Measurements from ENCODE around the gene PANK3.
A peak's percentile ranks its signal among the peaks of the same experiment; 100 is the strongest.
"Not testable (repeated sequence)": the region's sequence is repeated elsewhere in the genome, so short reads cannot be mapped to it uniquely, and the experiment has no call there.

Gene PANK3

GRCh38 chr5:168552146-168552545 lies 27.0 kb downstream of the PANK3 start:
- no peak for DNase-seq (ENCODE audit: low read depth in 3 of 3)

GRCh38 chr5:168550656-168551055 lies 28.5 kb downstream of the PANK3 start:
- DNase-seq (ENCODE audit: low read depth in 3 of 3) = no peak

GRCh38 chr5:168549554-168549953 lies 29.6 kb downstream of the PANK3 start:
- no peak for DNase-seq (ENCODE audit: low read depth in 3 of 3)

- DNase-seq (ENCODE audit: low read depth in 3 of 3) = no peak
Observed at GRCh38 chr5:168537176-168537575, 42.0 kb downstream of the PANK3 start.

GRCh38 chr5:168534351-168534750 lies 44.8 kb downstream of the PANK3 start:
- not testable (repeated sequence) for DNase-seq (ENCODE audit: low read depth in 3 of 3)

- no peak for DNase-seq (ENCODE audit: low read depth in 3 of 3)
Observed at GRCh38 chr5:168531987-168532864, 46.9 kb downstream of the PANK3 start.

GRCh38 chr5:168531191-168531590 lies 48.0 kb downstream of the PANK3 start:
- no peak for DNase-seq (ENCODE audit: low read depth in 3 of 3)

- no peak for DNase-seq (ENCODE audit: low read depth in 3 of 3)
Observed at GRCh38 chr5:168530621-168531150, 48.5 kb downstream of the PANK3 start.

GRCh38 chr5:168529374-168530234 lies 49.6 kb downstream of the PANK3 start:
- DNase-seq (ENCODE audit: low read depth in 3 of 3) = no peak

GRCh38 chr5:168528521-168529373 lies 50.4 kb downstream of the PANK3 start, which contains the start of gene FBLL1:
FBLL1 (plus strand) TSS chr5:168529305; CDS start chr5:168529505, 200 bp downstream.
- peak in 1 of 3 experiments; percentile 5 for DNase-seq (ENCODE audit: low read depth in 3 of 3)

GRCh38 chr5:168527756-168528295 lies 51.3 kb downstream of the PANK3 start:
- DNase-seq (ENCODE audit: low read depth in 3 of 3) = no peak

GRCh38 chr5:168525856-168526255 lies 53.3 kb downstream of the PANK3 start:
- DNase-seq (ENCODE audit: low read depth in 3 of 3) = no peak

GRCh38 chr5:168513861-168514428 lies 65.2 kb downstream of the PANK3 start:
- no peak for DNase-seq (ENCODE audit: low read depth in 3 of 3)

- no peak for DNase-seq (ENCODE audit: low read depth in 3 of 3)
Observed at GRCh38 chr5:168502563-168503237, 76.5 kb downstream of the PANK3 start.

Measured in stimulated activated CD4-positive, alpha-beta T cell treated with anti-CD3 and anti-CD28 coated beads, TNF-alpha, amount 100 ng/mL, for 4 hours (primary cell).